ENCODE results near the gene SLC2A5. TPM values are rescaled to one million over a fixed set of nuclear protein-coding genes. Genes with fewer than 3 reads are reported as not detected.

Gene SLC2A5
- total RNA-seq, 2 experiments from 2014 or later, result not detected

- Mint-ChIP-seq H3K4me3 (no peak overlapping the region), H3K9me3 (no peaks in the 10 kb centered on the region), H3K27me3 (no peaks in the 10 kb centered on the region), H3K27ac (no peak overlapping the region), H3K4me1 (ENCODE audit: low read depth) (no peaks in the 10 kb centered on the region), H3K36me3 (ENCODE audit: low read depth) (no peaks in the 10 kb centered on the region)
- intact Hi-C loops (cut with micrococcal nuclease), result no loop called here
- no peak for DNase-seq
- CTCF ChIA-PET, result interaction anchor here (0.6 to 1.2 kb wide), 3 partner anchors 24 to 627 kb away, joined by 3 to 4 read pairs (median 3); no protein-coding TSS in a partner anchor
- no peak for ATAC-seq
- TF ChIP-seq CTCF (IDR thresholded peaks at IDR 0.05), result no peak
- POLR2A ChIA-PET, result no interaction called here
Observed at GRCh38 chr1:9057851-9058250, 11.6 kb downstream of the SLC2A5 start.

- no peaks in the 10 kb centered on the region for H3K36me3 Mint-ChIP-seq (ENCODE audit: low read depth)
- ATAC-seq (no peak), DNase-seq (no peak)
- ChIA-PET CTCF (no interaction called here), POLR2A (no interaction called here)
- H3K27me3 Mint-ChIP-seq, result no peaks in the 10 kb centered on the region
- no peaks in the 10 kb centered on the region for H3K9me3 Mint-ChIP-seq
- intact Hi-C loops (cut with micrococcal nuclease), result no loop called here
- TF ChIP-seq CTCF (IDR thresholded peaks at IDR 0.05), result no peak
- H3K27ac Mint-ChIP-seq, result no peak overlapping the region
- H3K4me3 Mint-ChIP-seq, result no peak overlapping the region
- no peaks in the 10 kb centered on the region for H3K4me1 Mint-ChIP-seq (ENCODE audit: low read depth)
Observed at GRCh38 chr1:9052272-9053049, 17.0 kb downstream of the SLC2A5 start.

GRCh38 chr1:9051379-9051778, 18.1 kb downstream of the SLC2A5 start:
- Mint-ChIP-seq H3K4me3 (no peak overlapping the region), H3K36me3 (ENCODE audit: low read depth) (no peaks in the 10 kb centered on the region), H3K9me3 (no peaks in the 10 kb centered on the region), H3K27ac (no peak overlapping the region), H3K4me1 (ENCODE audit: low read depth) (no peaks in the 10 kb centered on the region), H3K27me3 (no peaks in the 10 kb centered on the region)
- ChIA-PET CTCF (interaction anchor here (1.1 kb wide), 1 partner anchor 59 kb away, joined by 4 read pairs; no protein-coding TSS in a partner anchor), POLR2A (no interaction called here)
- intact Hi-C loops (cut with micrococcal nuclease), result no loop called here
- no peak for ATAC-seq
- no peak for TF ChIP-seq CTCF (IDR thresholded peaks at IDR 0.05)
- no peak for DNase-seq

GRCh38 chr1:9050803-9051202, 18.6 kb downstream of the SLC2A5 start:
- no peak for TF ChIP-seq CTCF (IDR thresholded peaks at IDR 0.05)
- ChIA-PET CTCF (interaction anchor here (1.1 kb wide), 1 partner anchor 60 kb away, joined by 4 read pairs; no protein-coding TSS in a partner anchor), POLR2A (no interaction called here)
- no peak overlapping the region for H3K4me3 Mint-ChIP-seq
- no peaks in the 10 kb centered on the region for H3K36me3 Mint-ChIP-seq (ENCODE audit: low read depth)
- no peaks in the 10 kb centered on the region for H3K4me1 Mint-ChIP-seq (ENCODE audit: low read depth)
- intact Hi-C loops (cut with micrococcal nuclease), result no loop called here
- DNase-seq, result no peak
- ATAC-seq, result no peak
- no peaks in the 10 kb centered on the region for H3K27me3 Mint-ChIP-seq
- no peaks in the 10 kb centered on the region for H3K9me3 Mint-ChIP-seq
- H3K27ac Mint-ChIP-seq, result no peak overlapping the region

GRCh38 chr1:9048551-9048950, 20.9 kb downstream of the SLC2A5 start:
- no peaks in the 10 kb centered on the region for H3K9me3 Mint-ChIP-seq
- no peaks in the 10 kb centered on the region for H3K4me1 Mint-ChIP-seq (ENCODE audit: low read depth)
- H3K27me3 Mint-ChIP-seq, result no peaks in the 10 kb centered on the region
- H3K36me3 Mint-ChIP-seq (ENCODE audit: low read depth), result no peaks in the 10 kb centered on the region
- intact Hi-C loops (cut with micrococcal nuclease), result no loop called here
- ChIA-PET CTCF (interaction anchor here (0.9 to 1.0 kb wide), 2 partner anchors 10 to 44 kb away, joined by 3 to 5 read pairs; no protein-coding TSS in a partner anchor), POLR2A (no interaction called here)
- H3K27ac Mint-ChIP-seq, result no peak overlapping the region
- TF ChIP-seq CTCF (IDR thresholded peaks at IDR 0.05), result no peak
- no peak for ATAC-seq
- H3K4me3 Mint-ChIP-seq, result no peak overlapping the region
- no peak for DNase-seq
